NB4 (cell line): Measurements from ENCODE around the gene TNFAIP2.

ENCODE experiments used
- CTCF ChIP-seq: IDR thresholded peaks from one replicate; pipeline ENCODE4 v1.5.1; 2012; ENCODE audit warnings: low read depth, low read length
- POLR2A ChIP-seq: IDR thresholded peaks from 2 replicates; pipeline ENCODE4 v1.6.1; 2011; ENCODE audit warnings: mild to moderate bottlenecking; ENCODE audit not compliant: insufficient read length; ENCODE audit errors: extremely low read depth

GRCh38 chr14:103160321-103161053, 37.2 kb downstream of the TNFAIP2 start:
- no peak for TF ChIP-seq CTCF
- no peak for TF ChIP-seq POLR2A
